Upper lobe of right lung (tissue), 1 donor: ENCODE data around the gene GRAMD1C. TPM values are rescaled to one million over a fixed set of nuclear protein-coding genes. Genes with fewer than 3 reads are reported as not detected.
A peak's percentile ranks its signal among the peaks of the same experiment; 100 is the strongest.

ENCODE experiments used
- ATAC-seq: fragments of 200-7000 bp; cut with Tn5 transposase; one replicate; pipeline ENCODE4 v1.9.1; 2020; ENCODE audit warnings: mild to moderate bottlenecking, moderate library complexity
- DNase-seq: peaks from one replicate; pipeline ENCODE4 v3.0.0-alpha.2; 2020
- H3K27ac ChIP-seq: fragments of 200-600 bp; one replicate; pipeline ENCODE4 v1.8.0; 2022
- H3K27me3 ChIP-seq: fragments of 200-600 bp; one replicate; pipeline ENCODE4 v1.8.0; 2022; ENCODE audit warnings: mild to moderate bottlenecking
- H3K36me3 ChIP-seq: fragments of 200-600 bp; one replicate; pipeline ENCODE4 v1.8.0; 2022
- H3K4me1 ChIP-seq: fragments of 200-600 bp; one replicate; pipeline ENCODE4 v1.8.0; 2022
- H3K4me3 ChIP-seq: fragments of 200-600 bp; one replicate; pipeline ENCODE4 v1.8.0; 2022; ENCODE audit warnings: mild to moderate bottlenecking
- H3K9me3 ChIP-seq: fragments of 200-600 bp; one replicate; pipeline ENCODE4 v1.8.0; 2022
- CTCF ChIP-seq: fragments of 200-600 bp; IDR thresholded peaks from one replicate; pipeline ENCODE4 v1.8.0; 2022; ENCODE audit warnings: antibody characterized with exemption
- intact Hi-C: fragments of 100-400 bp; cut with DNase I; formaldehyde crosslinking; loops from one replicate; pipeline ENCODE4 v1.11.0; 2022
- long read RNA-seq: library from polyadenylated mRNA; unstranded; transcript quantifications from one replicate; pipeline ENCODE4 v2.0.0, GENCODE V29; 2021
- total RNA-seq: library from RNA; stranded (reverse); fragmentation: NEBNext Ultra II Directional; extraction: Animal tissue kit (Norgen Biotek cat#: 25700); gene quantifications from one replicate; pipeline ENCODE4 v1.2.1, GENCODE V29; 2021
- donor health status: DM: no; HTN: yes; CAD: no; lungs with severe emphysema.

GRAMD1C gene
- total RNA-seq = 6.4 TPM
- long read RNA-seq, full-length matches to known transcripts = 2 of 4 reads
- long read RNA-seq, partial matches to known transcripts = 0 of 4 reads
- long read RNA-seq, other reads (novel, unspliced or antisense) = 2 of 4 reads

- Histone ChIP-seq H3K4me3 (peak within 1 kb of the TSS; percentile 53), H3K27me3 (no peaks in the 10 kb centered on the region), H3K27ac (no peak within 1 kb of the TSS), H3K4me1 (no peaks in the 10 kb centered on the region), H3K9me3 (no peaks in the 10 kb centered on the region), H3K36me3 (no peaks in the 10 kb centered on the region)
- TF ChIP-seq CTCF = peak; percentile 84
- DNase-seq = peak; percentile 93
- intact Hi-C loops = no loop called here
- ATAC-seq = peak; percentile 100
These were observed at the start of gene GRAMD1C for GRCh38 chr3:113838631-113839209. Gene GRAMD1C, plus strand, starts transcription at chr3:113838788. Its CDS starts 122 bp downstream, at chr3:113838910.

- Histone ChIP-seq H3K27me3 (no peaks in the 10 kb centered on the region), H3K36me3 (peaks cover 90% of the 10 kb centered on the region), H3K4me3 (no peak overlapping the region), H3K4me1 (no peaks in the 10 kb centered on the region), H3K27ac (no peak overlapping the region), H3K9me3 (no peaks in the 10 kb centered on the region)
- no peak for DNase-seq
- ATAC-seq = no peak
- TF ChIP-seq CTCF = no peak
- intact Hi-C loops = no loop called here
These were observed 47.2 kb upstream of the GRAMD1C start for GRCh38 chr3:113791381-113791780.

- Histone ChIP-seq H3K4me1 (no peaks in the 10 kb centered on the region), H3K4me3 (no peak overlapping the region), H3K36me3 (peaks cover 91% of the 10 kb centered on the region), H3K9me3 (no peaks in the 10 kb centered on the region), H3K27ac (no peak overlapping the region), H3K27me3 (no peaks in the 10 kb centered on the region)
- no peak for DNase-seq
- ATAC-seq = no peak
- TF ChIP-seq CTCF = no peak
- intact Hi-C loops = no loop called here
These were observed 44.1 kb upstream of the GRAMD1C start for GRCh38 chr3:113794526-113794925.

- no peaks in the 10 kb centered on the region for H3K4me1 ChIP-seq
- no peaks in the 10 kb centered on the region for H3K9me3 ChIP-seq
- peaks cover 91% of the 10 kb centered on the region for H3K36me3 ChIP-seq
- ATAC-seq = no peak
- intact Hi-C loops = no loop called here
- DNase-seq = no peak
- H3K27ac ChIP-seq = no peak overlapping the region
- no peak overlapping the region for H3K4me3 ChIP-seq
- TF ChIP-seq CTCF = no peak
- no peaks in the 10 kb centered on the region for H3K27me3 ChIP-seq
These were observed 42.9 kb upstream of the GRAMD1C start for GRCh38 chr3:113795693-113796092.

- Histone ChIP-seq H3K9me3 (no peaks in the 10 kb centered on the region), H3K27me3 (no peaks in the 10 kb centered on the region), H3K36me3 (peaks cover 98% of the 10 kb centered on the region), H3K4me3 (no peak overlapping the region), H3K27ac (no peak overlapping the region), H3K4me1 (no peaks in the 10 kb centered on the region)
- ATAC-seq (no peak), DNase-seq (no peak)
- intact Hi-C loops = no loop called here
- TF ChIP-seq CTCF = no peak
These were observed 35.7 kb upstream of the GRAMD1C start for GRCh38 chr3:113802795-113803455.
